GM10266 (cell line): ENCODE data around the gene RAMP1.

Experiments
- DNase-seq: peaks from one replicate; pipeline ENCODE4 v3.0.0; 2012; ENCODE audit errors: extremely low spot score
- CTCF ChIP-seq: IDR thresholded peaks from 2 replicates; pipeline ENCODE4 v1.5.1; 2012; ENCODE audit warnings: mild to moderate bottlenecking, low read depth; ENCODE audit not compliant: control insufficient read depth, insufficient read depth; ENCODE audit errors: missing control alignments

Gene RAMP1

GRCh38 chr2:237859533-237860272 is at the start of gene RAMP1:
RAMP1 (plus strand) TSS chr2:237859623; CDS start chr2:237859676, 53 bp downstream.
- peak; percentile 17 for DNase-seq
- TF ChIP-seq CTCF = no peak

DNA sequence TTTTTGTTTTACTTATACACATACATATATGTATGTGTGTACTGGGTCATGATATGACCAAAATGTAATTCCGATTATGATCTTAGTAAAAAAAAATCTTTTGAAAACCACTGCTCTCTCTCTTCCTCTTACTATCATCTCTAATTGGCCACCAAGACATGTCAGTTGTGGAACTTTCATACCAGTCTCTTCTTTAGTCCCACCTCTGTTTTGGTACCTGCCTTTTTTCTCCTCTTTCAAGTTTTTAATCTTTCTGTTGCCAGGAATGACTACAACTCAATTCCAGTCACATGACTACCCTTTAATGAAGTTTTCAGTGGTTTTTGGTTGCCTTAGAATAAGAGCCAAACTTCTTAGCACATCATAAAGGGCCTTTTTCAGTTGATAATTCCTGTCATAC is 43.8 kb upstream of the RAMP1 start:
- DNase-seq = no peak
- TF ChIP-seq CTCF = no peak

DNA sequence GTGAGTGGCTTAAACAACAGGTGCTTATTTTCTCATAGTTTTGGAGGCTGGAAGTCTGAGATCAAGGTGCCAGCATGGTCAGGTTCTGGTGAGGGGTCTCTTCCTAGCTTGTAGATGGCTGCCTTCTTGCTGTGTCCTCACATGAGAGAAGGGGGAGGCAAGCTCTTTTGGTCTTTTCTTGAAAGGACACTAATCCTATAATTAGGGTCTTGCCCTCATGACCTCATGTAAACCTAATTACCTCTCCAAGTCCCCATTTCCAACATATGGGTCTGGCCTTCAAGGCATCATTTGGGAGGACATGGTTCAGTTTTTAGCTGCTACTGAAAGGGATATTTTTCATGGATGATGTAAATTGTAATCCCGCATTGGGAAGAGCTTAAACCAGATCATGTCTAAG is 42.9 kb upstream of the RAMP1 start:
- TF ChIP-seq CTCF = no peak
- no peak for DNase-seq

GRCh38 chr2:237818066-237818473 is 41.4 kb upstream of the RAMP1 start:
- TF ChIP-seq CTCF = no peak
- no peak for DNase-seq

DNA sequence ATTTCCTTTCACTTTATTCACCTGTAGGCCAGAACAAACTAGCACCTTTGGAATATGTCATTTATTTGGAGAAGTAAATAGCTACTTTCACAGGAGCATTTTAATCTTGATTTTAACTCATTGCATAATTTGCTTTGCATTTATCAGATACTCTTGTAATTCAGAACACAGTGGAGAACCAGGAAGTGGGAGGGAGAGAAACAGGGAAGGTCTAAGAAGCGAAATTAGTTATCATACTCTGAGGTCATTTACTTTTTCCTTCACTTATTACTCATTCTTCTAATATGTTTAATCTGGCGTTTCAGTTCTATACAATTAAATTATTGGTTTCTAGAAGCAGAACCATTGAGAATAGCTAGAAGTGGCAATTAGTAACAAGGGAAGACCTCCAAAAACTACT is 40.2 kb upstream of the RAMP1 start:
- no peak for TF ChIP-seq CTCF
- no peak for DNase-seq

GRCh38 chr2:237820421-237820820 is 39.0 kb upstream of the RAMP1 start:
- no peak for DNase-seq
- no peak for TF ChIP-seq CTCF

DNA sequence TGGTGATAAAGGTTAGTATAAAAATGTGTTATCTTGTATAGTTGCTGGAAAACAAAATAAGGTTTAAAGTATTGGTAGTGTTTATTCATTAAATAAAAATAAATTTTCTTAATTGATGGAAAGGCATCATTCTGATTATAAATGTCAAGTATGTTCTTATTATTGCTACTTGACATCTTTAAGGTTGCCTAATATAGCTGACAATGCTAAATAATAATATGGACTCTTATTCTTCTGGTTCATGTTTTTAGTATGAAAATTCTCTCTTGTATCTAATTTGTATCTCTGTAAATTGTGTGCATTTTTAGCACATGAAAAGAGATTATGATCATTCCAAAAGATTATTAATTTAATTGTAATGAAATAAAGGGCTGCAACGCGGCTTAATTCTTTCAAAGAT is 35.9 kb upstream of the RAMP1 start:
- no peak for TF ChIP-seq CTCF
- DNase-seq = no peak
